Stimulated activated CD8-positive, alpha-beta memory T cell treated with anti-CD3 and anti-CD28 coated beads, Interleukin-12 subunit alpha, Interleukin-12 subunit beta, amount 100 ng/mL, for 24 hours (primary cell): Measurements from ENCODE around the gene SIX5.
"Not testable (repeated sequence)": the region's sequence is repeated elsewhere in the genome, so short reads cannot be mapped to it uniquely, and the experiment has no call there.

ENCODE experiments used
- DNase-seq: peaks from one replicate; pipeline ENCODE4 v3.0.0-alpha.2; 2020; ENCODE audit errors: extremely low read depth

The SIX5 gene

DNA sequence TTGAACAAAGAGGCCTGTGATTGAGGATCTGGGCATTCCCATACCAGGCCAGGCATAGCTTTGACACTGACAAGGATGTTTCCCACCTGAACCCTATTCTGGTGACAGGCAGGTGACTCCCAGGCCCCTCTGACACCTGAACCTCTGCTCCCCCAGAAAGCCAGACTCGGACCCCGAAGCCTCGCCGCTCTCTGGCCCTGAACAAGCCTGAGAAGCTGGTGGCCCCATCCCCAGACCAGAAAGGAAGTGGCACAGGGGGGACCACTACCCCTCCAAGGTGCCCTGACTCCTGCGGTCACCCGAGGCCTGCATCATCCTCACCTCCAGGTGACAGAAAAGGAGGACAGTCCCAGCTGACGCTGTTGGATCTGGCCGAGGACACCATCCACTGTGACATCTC, 14.7 kb downstream of the SIX5 start:
- no peak for DNase-seq

DNA sequence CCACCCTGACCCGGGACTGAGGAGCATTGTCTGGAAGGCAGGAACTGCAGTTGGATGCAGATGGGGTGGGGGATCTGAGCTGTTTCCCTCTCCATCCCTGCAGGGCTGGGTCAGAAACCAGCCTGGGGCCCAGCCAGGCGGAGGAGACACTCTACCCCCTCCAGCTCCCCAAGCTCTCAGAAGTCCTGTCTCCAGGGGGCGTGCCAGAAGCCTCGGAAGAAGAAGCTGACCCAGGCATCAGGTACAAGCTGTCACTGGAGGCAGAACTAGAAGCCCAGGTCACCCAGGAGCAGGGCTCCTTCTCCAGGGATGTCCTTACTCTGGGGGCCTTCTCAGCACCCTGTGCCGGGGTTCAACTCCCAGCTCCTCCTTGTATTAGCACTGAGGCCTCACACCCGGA, 15.5 kb downstream of the SIX5 start:
- DNase-seq, result no peak

DNA sequence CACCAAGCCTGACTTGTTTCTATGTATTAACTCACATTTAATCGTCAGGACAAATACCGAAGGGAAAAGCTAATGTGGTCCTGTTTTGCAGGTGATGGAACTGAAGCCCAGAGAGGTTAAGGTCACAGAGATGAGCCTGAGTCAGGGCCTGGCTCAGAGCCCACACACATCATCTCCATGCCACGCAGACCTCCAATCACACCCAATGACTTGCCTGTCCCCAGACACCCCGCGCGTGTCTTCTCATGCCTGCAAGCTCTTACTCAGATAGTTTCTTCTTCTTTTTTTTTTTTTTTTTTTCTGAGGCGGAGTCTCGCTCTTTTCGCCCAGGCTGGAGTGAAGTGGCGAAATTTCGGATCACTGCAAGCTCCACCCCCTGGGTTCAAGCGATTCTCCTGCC, 16.4 kb downstream of the SIX5 start:
- no peak for DNase-seq

DNA sequence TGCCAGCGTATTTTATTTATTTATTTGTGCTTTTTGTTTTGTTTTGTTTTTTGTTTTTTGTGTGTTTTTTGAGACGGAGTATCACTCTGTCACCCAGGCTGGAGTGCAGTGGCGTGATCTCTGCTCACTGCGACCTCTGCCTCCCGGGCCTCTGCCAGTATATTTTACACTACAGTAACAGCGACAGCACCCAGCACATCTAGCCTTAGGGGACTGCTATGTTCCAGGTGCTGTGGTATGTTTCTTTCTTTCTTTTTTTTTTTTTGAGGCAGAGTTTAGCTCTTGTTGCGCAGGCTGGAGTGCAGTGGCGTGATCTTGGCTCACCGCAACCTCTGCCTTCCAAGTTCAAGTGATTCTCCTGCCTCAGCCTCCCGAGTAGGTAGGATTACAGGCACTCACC, 17.6 kb downstream of the SIX5 start:
- not testable (repeated sequence) for DNase-seq

DNA sequence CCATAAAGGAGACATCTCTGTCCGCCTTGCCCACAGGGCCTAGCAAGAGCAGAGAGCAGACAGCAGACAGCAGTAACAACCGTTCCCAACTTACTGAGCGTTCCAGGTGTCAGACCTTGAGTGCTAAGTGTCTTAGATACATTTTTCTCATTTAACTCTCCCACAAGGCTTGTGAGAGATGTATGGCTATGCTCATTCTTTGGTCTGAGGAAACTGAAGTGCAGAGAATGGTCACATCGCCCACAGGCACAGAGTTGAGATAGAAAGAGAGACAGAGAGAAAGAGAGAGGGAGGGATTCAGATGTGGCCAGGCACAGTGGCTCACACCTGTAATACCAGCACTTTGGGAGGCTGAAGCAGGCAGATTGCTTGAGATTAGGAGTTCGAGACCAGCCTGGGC, 21.5 kb downstream of the SIX5 start:
- DNase-seq, result no peak

DNA sequence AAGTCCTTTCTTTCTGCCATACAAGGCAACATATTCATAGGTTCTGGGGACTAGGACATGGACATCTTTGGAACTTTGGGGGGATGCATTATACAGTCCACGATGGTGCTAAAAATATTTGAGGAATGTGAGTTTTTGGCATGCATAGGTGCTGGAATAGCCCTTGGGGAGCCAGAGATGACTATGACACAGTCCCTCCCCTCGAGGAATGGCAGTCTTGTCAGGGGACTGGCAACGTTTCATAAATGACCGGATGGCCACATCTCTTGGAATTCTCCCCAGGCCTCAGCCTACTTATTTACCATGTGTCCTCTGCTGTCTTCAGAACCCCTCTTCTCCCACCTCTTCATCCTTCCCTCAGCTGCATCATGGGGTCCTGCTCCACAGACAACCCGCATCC, 22.2 kb downstream of the SIX5 start:
- DNase-seq, result no peak

DNA sequence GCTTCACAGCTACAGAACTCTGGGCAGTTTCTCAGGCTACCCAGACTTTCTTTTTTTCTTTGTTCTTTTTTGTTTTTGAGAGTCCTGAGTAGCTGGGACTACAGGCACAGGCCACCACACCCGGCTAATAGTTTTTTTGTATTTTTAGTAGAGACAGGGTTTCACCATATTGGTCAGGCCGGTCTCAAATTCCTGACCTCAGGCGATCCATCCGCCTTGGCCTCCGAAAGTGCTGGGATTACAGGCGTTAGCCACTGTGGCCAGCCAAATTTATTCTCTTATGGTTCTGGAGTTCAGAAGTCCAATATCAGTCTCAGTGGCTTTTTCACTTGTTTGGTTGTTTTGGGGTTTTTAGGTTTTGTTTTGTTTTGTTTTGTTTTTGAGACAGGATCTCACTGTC, 23.4 kb downstream of the SIX5 start:
- no peak for DNase-seq

DNA sequence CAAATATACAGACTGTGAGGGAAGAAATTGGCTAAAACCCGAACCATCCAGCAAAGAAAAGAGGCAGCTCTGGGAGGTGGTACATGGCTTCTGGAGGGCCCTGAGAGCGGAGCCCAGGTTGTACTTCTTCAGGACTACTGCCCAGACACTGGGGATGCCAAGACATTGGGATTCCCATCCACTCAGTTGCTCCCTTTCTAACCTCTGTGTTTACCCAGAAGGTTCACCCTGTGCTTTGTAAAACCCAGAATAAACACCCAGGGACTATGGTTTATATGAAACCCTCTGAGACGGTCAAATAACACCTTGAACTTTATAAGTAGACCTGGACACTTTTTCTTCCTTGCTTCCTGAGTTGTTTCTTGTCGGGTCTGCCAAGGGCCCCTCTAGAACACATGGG, 26.1 kb downstream of the SIX5 start:
- no peak for DNase-seq

DNA sequence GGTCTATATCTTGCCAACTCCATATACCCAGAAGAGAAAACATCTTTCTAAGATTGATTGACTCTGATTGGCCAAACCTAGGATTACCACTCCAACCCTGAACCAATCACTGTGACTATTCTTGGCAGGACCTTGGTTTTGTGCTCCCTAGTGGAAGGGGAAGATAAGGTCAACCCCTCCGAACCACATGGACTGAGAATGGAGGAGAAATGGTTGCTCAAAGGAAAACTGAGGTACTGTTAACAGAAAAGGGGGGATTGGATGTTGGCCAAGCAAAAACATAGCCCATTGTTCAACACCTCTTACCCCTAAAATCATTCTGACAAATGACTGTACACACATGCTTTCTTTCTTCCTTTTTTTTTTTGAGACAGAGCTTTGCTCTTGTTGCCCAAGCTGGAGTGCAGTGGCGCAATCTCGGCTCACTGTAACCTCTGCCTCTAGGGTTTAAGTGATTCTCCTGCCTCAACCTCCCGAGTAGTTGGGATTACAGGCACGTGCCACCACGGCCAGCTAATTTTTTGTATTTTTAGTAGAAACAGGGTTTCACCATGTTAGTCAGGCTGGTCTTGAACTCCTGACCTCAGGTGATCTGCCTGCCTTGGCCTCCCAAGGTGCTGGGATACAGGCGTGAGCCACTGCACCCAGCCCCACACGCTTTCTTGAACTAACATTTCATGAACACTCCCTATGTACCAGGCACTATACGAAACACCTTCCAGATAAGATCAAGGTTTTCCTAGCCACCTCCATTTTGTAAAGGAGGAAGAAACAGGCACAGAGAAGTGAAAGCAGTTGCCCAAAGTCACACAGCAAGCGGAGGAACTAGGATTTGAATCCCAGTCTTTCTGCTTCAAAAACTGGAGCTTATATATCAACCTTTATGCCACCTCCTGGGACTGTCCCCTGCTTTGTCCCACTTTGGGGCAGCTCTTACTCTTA, 29.3 kb downstream of the SIX5 start:
- no peak for DNase-seq

DNA sequence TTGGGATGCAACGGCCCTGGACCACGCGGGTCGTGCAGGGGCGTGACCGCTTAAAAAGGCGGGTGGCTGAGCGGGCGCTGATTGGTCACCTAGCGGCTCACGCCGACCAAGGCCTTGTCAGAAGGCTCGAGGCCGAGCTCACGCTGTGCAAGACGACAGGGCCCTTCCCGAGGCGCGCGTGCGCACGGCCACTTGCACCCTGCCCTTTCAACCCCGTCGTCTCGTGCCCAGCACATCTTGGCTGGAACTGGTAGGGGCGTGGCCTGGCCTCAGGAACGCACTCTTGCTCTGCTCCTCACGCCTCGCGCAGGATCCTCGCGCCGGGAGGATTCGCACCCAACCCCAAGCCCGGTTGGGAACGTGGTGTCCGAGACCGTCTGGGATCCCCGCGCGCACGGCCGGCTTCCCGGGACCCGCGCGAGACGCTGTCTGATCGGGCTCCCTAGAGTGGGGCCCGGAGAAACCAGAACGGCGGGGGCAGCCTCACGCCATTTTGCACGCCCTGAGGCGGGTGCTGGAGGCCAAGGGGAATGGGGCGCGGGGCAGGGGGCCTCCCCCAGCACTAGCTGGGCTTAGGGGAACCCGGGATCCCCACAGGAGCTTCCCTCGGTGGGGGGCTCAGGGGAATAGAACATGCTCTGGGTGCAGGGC, 35.8 kb downstream of the SIX5 start, which contains the start of gene MEIOSIN:
Gene MEIOSIN, plus strand, starts transcription at position 280 of the 651 bp plus-strand sequence. CDS start 1,938 bp downstream, outside the sequence.
- no peak for DNase-seq

DNA sequence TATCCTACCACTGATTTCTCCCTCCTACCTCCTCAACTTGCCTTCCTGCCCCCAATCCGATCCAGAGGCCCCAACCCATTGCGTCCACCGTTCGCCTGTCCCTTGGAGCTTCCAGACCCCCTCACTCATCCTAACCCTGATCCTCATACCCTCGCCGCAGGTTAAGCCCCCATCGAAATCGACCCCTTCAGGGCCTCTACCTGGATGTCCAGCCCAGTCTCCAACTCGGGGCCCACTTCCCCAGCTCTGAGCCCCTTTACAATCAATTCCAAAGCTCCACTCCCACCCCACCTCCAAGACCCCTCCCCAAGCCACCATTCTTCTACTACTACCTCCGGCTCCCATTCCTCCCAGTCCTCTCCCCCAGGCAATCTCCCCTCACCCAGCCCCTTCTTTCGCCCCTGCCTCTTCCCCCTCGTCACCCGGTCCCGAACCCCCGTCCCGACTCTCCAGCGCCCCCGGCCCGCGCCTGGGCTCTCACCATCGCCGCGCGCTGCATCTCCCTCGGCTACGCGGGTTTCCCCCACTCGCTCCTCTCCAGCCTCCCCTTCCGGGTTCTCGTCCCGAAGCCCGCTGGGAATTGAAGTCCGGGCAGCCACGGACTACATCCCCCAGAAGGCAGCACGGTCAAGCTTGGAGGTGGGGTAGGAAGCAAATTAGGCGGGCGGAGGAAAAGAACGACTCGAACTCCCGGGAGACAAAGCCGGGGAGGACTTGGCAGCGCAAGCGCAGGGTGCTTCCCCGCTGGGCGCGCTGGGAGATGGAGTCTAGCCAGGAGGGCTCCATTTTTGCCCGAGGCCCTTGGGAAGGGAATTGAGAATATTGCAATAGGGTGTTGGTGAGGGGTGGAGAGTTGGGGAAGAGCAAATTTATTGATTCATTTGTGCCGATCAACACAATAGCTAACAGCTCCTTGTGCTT, 38.4 kb downstream of the SIX5 start, which contains the start of gene FBXO46:
Gene FBXO46, minus strand, starts transcription at position 529 of the 921 bp plus-strand sequence. CDS start 17,401 bp downstream, outside the sequence.
- peak; percentile 77 for DNase-seq

DNA sequence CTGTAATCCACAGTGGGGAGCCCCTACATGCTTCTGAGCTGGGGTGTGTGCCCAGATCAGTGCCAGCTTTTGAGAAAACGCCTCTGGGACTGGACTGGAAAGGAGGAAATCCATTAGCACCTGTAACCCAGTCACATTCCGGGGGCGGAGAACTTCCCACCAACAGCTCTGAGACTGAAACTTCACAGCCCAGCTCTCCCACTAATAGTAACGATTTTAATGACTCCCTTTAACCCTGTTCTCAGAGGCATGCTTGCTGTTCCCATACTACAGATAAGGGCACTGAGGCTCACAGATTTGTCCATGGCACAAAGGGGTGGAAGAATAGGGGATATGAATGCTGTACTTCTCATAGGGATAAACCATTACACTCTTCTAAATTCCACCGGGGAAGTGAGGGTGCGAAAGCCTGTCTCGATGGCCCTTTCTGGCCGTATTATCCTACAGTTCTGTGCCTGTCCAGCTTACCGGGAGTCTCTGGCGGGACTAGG, 39.2 kb downstream of the SIX5 start:
- no peak for DNase-seq

DNA sequence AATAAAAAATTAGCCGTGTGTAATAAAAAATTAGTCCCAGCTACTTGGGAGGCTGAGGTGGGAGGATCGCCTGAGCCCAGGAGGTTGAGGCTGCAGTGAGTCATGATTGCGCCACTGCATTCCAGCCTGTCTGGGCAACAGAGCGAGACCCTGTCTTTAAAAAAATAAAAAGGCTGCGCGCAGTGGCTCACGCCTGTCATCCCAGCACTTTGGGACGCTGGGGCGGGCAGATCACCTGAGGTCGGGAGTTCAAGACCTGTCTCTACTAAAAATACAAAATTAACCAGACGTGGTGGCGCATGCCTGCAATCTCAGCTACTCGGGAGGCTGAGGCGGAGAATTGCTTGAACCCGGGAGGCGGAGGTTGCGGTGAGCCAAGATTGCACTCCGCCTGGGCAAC, 40.4 kb downstream of the SIX5 start:
- DNase-seq, result not testable (repeated sequence)

DNA sequence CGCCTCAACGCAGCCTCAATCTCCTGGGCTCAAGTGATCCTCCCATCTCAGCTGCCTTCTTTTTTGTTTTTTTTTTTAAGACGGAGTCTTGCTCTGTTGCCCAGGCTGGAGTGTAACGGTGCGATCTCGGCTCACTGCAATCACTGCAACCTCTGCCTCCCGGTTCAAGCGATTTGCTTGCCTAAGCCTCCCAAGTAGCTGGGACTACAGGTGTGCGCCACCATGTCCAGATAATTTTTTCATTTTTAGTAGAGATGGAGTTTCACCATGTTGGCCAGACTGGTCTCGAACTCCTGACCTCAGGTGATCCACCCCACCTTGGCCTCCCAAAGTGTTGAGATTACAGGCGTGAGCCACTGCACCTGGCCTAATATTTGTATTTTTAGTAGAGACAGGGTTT, 49.0 kb downstream of the SIX5 start:
- DNase-seq, result not testable (repeated sequence)

DNA sequence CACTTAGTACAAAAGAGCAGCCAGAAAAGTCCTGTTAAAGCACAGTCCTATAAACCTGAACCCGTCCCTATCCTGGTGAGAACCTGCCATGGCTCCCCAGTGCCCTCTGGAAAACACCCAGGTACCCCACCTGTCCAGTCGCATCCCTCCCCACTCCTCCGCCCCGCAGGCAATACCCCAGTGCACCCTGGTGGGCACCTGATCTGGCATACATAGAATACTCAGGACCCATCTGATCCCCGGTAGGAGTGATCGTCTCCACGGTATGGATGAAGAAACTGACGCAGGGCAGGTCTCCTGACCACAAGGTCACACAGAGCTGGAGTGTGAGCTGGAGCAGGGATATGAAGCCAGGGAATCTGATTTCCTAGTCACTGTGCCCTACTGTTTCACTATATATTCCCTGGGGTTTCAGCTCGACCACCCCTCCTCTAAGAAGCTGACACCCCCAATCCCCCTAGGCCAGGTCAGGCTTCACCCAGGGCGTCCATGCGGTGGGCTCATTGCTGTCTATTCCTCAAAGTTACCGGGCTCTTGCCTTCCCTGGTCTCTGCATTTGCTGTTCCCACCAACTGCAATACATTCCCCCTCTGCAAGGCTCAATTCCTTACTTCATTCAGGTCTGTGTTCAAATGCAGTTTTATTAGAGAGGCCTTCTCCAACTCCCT, 50.9 kb downstream of the SIX5 start:
- no peak for DNase-seq

DNA sequence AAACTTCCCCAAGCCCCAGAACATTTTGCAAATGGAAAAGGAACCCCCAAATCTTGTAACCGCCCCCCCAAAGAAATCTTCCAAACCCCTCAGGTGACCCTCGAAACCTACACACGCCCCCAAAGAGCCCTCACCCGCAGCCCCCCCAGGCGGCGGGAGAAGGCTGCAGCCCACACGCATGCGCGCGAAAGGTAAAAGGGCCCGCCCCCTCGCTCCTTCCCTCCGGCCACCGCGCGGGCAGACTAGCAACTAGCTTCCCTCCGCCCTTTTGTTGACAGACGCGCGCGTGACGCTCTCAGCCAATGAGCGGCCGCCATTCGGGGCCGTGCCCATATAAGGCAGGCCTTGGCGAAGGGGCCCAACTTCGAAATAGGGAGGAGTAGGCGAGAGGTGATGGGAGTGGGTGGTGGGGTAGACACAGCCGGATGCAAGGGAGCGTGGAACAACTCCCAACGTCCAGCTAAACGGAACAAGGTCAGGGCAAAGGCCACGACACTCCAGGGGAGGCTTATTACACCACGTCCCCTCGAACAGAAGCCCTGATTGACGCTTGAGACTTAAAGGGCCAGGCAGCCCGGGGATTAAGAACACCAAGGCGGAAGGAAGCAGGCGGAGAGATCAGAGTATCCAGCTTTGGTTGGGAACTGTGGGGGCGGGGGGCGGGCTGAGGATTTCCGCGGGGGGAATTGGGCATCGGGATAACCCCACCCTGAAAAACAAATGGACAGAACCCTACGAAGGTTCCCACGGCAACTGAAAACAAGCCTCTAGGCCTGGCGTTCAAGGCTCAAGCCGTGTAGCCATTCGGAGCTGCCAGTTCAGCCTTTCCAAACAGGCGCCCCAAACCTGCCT, 51.7 kb downstream of the SIX5 start:
- DNase-seq, result peak; percentile 96

DNA sequence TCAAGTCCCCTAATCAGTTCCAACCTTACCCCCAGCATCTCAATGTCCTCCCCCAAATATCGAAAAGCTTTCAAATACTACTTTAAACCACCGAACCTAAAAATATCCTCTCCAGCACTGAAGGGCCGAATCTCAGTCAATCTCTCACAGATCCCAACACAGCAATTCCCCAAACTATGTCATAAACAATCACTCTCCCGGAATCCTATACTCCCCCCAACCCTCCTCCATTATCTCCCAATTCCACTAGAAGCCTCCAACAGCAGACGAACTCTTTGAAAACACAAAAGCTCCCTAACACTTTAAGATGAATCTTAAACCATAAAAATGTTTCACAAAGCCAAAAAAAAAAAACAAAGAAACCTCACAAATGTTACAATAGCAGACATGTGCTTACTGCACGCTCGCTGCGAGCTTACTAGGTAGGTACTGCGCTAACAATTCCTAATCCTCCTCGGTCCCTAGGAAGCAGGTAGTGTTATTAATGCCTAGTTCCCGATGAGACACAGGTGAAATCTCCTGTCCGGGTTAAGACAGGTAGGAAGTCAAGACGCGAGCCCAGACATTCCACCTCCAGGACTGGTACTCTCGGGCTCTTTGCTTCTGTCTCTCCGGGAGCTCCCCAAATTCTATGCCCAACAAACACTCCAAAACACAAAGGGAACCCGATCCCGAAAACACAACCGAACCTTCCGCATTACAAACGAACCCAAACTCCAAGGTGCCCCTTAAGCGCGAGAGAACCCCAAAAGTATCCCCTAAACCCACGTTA, 52.5 kb downstream of the SIX5 start:
- no peak for DNase-seq

DNA sequence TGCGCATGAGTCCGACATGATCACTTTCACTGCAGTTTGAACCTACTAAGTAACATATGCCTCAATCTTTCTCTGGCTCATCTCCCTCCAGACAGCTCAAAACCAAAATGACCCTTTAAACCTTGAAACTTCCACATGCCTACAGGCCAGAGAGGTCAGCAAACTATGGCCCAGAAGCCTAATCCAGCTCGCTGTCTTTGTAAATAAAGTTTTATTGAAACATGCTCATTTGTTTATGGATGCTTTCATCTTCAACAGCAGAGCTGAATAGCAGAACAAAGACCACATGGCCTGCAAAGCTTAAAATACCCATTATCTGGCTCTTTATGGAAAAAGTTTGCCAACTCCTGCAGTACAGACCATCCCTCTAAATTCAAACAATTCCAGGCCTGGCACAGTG, 53.9 kb downstream of the SIX5 start:
- no peak for DNase-seq
